Astrocyte of the spinal cord (primary cell): ENCODE measurements around the gene DLEC1.
"Not testable (repeated sequence)": the region's sequence is repeated elsewhere in the genome, so short reads cannot be mapped to it uniquely, and the experiment has no call there.

Experiments used
- DNase-seq: peaks from one replicate; pipeline ENCODE4 v3.0.0; 2011; ENCODE audit warnings: low read depth, low spot score
- H3K4me3 ChIP-seq: 2 replicates; pipeline ENCODE4 v1.5.1; 2011; ENCODE audit warnings: low read depth, mild to moderate bottlenecking, low read length, moderate library complexity
- in situ Hi-C: cut with HindIII; loops from 2 replicates; pipeline ENCODE4 v1.10.0; 2017; ENCODE audit warnings: low sequenced_read_pairs
- TF ChIP-seq, protein P1 (sequence below): IDR thresholded peaks from 2 replicates; pipeline ENCODE4 v1.5.1; 2012; ENCODE audit warnings: low read depth, mild to moderate bottlenecking, low read length, inconsistent platforms

The DLEC1 gene

DNA sequence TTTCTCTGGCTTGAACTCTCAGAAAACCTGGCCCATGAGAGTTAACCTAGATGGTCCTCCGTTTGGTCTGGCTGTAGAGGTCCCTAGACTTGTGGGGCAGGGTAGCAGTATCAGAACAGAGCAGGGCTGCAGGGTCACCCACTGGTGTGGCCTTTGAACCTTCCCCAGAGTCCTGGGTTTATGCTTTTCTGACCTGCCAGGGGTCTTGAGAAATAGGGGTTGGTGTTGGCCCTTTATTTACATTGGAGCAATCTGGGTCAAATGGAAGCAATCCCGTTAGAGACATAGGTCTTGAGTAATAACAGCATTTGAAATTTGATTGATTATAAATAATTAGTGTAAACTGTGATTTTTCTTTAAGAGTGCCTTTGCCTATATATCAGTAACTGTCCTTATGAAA is 23.8 kb downstream of the DLEC1 start:
- no peak overlapping the region for H3K4me3 ChIP-seq
- DNase-seq, result no peak
- in situ Hi-C loops, result no loop called here
- TF ChIP-seq, protein P1, sequence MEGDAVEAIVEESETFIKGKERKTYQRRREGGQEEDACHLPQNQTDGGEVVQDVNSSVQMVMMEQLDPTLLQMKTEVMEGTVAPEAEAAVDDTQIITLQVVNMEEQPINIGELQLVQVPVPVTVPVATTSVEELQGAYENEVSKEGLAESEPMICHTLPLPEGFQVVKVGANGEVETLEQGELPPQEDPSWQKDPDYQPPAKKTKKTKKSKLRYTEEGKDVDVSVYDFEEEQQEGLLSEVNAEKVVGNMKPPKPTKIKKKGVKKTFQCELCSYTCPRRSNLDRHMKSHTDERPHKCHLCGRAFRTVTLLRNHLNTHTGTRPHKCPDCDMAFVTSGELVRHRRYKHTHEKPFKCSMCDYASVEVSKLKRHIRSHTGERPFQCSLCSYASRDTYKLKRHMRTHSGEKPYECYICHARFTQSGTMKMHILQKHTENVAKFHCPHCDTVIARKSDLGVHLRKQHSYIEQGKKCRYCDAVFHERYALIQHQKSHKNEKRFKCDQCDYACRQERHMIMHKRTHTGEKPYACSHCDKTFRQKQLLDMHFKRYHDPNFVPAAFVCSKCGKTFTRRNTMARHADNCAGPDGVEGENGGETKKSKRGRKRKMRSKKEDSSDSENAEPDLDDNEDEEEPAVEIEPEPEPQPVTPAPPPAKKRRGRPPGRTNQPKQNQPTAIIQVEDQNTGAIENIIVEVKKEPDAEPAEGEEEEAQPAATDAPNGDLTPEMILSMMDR, result no peak

DNA sequence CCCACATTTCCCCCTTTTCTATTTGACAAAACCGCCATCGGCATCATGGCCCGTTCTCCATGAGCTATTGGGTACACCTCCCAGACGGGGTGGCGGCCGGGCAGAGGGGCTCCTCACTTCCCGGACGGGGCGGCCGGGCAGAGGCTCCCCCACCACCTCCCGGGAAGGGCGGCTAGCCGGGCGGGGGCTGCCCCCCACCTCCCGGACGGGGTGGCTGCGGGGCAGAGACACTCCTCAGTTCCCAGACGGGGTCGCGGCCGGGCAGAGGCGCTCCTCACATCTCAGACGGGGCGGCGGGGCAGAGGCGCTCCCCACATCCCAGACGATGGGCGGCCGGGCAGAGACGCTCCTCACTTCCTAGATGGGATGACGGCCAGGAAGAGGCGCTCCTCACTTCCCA is 25.4 kb downstream of the DLEC1 start:
- DNase-seq, H3K4me3 ChIP-seq, in situ Hi-C loops: not testable (repeated sequence)

DNA sequence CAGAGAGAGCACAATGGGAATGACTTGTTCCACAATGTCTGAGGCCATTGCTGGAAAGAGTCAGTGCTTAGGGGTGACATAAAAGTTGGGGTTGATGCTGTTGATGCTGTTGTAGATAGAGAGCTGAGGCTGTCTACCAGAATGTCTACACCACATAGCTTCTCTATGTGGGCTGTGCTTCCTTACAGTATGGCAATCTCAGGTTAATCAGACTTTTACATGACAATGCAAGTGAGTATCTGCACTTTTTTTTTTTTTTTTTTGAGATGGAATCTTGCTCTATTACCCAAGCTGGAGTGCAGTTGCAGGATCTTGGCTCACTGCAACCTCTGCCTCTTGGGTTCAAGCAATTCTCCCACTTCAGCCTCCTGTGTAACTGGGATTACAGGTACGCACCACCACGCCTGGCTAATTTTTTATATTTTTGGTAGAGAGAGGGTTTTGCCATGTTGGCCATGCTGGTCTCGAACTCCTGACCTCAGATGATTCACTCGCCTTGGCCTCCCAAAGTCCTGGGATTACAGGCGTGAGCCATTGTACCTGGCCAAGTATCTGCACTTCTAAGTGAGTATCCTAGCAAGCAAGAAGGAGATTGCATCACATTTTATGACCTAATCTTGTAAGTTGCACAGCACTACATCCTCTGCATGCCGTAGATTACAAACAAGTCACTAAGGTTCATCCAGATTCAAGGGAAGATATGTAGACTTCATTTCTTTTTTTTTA is 28.7 kb downstream of the DLEC1 start:
- H3K4me3 ChIP-seq, result no peak overlapping the region
- DNase-seq, result no peak
- TF ChIP-seq, protein P1, result no peak
- in situ Hi-C loops, result no loop called here

DNA sequence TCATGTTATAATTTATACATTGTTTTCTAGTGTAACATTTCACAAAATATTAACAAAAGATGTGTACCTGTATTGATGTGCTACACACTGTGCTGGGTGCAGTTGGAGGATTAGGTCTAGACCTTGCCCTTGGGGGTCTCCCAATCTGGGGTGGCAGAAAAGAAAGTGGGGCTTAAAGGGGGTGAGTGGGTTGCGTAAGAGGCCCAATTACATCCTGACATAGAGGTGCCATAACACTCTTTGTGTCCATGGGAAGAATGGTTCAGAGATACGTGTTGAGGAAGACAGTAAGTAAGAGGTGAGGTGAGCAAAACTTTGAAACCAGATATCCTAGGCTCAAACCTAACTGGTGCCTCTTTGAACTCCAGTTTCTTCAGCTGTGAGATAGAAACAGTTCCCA is 31.0 kb downstream of the DLEC1 start:
- TF ChIP-seq, protein P1, result no peak
- DNase-seq, result no peak
- H3K4me3 ChIP-seq, result no peak overlapping the region
- in situ Hi-C loops, result no loop called here

DNA sequence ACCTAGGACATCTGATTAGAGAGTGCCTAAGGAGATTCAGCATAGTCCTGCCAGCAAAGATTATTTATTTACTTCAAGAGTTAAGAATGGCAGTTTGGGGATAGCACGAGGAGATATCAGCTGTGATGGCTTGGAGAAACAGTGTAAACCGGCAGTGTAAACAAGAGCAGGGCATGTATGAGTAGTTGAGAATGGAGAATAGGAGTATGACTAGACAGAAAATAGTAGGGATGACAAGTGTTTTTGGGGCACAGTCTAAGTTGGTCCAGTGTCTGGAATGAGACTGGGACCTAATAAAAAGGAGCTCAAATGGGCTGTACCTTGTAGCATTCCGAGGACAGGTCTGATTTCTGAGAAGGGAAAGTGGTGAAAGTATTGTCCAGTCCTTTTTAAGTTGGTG is 38.1 kb downstream of the DLEC1 start:
- H3K4me3 ChIP-seq, DNase-seq, in situ Hi-C loops: not testable (repeated sequence)

DNA sequence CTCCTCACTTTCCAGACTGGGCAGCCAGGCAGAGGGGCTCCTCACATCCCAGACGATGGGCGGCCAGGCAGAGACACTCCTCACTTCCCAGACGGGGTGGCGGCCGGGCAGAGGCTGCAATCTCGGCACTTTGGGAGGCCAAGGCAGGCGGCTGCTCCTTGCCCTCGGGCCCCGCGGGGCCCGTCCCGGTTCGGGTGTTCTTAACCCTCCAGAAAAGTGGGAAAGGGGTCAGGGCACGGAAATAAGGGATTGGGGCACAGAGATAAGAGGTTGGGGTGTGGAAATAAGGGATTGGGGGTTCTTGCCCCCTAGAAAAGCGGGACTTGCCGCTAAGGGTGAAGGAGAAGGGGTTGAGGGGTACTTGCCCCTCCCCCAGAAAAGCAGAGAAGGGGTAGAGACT is 43.3 kb downstream of the DLEC1 start:
- in situ Hi-C loops, H3K4me3 ChIP-seq: not testable (repeated sequence)

DNA sequence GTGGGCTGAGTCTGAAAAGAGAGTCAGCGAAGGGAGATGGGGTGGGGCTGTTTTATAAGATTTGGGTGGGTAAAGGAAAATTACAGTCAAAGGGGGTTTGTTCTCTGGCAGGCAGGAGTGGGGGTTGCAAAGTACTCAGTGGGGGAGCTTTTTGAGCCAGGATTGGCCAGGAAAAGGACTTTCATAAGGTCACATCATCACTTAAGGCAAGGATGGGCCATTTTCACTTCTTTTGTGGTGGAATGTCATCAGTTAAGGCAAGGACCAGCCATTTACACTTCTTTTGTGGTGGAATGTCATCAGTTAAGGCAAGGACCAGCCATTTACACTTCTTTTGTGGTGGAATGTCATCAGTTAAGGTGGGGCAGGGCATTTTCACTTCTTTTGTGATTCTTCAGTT is 44.2 kb downstream of the DLEC1 start:
- DNase-seq, H3K4me3 ChIP-seq, in situ Hi-C loops: not testable (repeated sequence)

More for the DNA sequence above, 43.3 kb downstream of the DLEC1 start:
- DNase-seq, result not testable (repeated sequence)

DNA sequence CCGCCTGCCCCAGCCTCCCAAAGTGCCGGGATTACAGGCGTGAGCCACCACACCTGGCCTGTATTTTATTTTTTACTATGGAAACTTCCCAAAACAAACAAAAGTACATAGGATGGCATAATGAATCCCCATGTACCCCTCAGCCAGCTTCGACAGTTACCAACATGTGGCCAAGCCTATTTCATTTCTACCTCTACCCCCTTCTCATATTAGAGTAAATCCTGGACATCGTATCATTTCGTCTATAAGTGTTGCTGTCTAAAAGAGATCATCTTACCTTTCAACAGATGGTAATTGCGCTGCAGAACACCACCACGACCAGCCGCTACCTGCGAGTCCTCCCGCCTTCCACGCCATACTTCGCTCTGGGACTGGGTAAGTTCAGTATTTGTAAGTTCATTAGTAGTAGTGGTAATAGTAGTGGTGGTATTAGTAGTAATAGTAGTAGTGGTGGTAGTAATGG is 44.9 kb downstream of the DLEC1 start:
- no peak overlapping the region for H3K4me3 ChIP-seq
- in situ Hi-C loops, result no loop called here
- DNase-seq, result no peak
- TF ChIP-seq, protein P1, result no peak
